Measurements from ENCODE around the gene LIMCH1. TPM values are rescaled to one million over a fixed set of nuclear protein-coding genes. Genes with fewer than 3 reads are reported as not detected.

The LIMCH1 gene
- total RNA-seq, 1 donor from 2014 or later = not detected

- Mint-ChIP-seq H3K4me1 (no peaks in the 10 kb centered on the region), H3K36me3 (ENCODE audit: low read depth) (no peaks in the 10 kb centered on the region), H3K27me3 (peaks cover 6% of the 10 kb centered on the region), H3K4me3 (no peak overlapping the region), H3K9me3 (no peaks in the 10 kb centered on the region), H3K27ac (no peak overlapping the region)
- DNase-seq = no peak
- intact Hi-C loops (cut with micrococcal nuclease) = no loop called here
- no peak for ATAC-seq (ENCODE audit: low read depth)
- POLR2A ChIA-PET = no interaction called here
- CTCF ChIA-PET = no interaction called here
- TF ChIP-seq, protein P1, sequence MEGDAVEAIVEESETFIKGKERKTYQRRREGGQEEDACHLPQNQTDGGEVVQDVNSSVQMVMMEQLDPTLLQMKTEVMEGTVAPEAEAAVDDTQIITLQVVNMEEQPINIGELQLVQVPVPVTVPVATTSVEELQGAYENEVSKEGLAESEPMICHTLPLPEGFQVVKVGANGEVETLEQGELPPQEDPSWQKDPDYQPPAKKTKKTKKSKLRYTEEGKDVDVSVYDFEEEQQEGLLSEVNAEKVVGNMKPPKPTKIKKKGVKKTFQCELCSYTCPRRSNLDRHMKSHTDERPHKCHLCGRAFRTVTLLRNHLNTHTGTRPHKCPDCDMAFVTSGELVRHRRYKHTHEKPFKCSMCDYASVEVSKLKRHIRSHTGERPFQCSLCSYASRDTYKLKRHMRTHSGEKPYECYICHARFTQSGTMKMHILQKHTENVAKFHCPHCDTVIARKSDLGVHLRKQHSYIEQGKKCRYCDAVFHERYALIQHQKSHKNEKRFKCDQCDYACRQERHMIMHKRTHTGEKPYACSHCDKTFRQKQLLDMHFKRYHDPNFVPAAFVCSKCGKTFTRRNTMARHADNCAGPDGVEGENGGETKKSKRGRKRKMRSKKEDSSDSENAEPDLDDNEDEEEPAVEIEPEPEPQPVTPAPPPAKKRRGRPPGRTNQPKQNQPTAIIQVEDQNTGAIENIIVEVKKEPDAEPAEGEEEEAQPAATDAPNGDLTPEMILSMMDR (IDR thresholded peaks at IDR 0.05) = no peak
Observed at GRCh38 chr4:41613821-41614220, 75.9 kb downstream of the LIMCH1 start.

DNA sequence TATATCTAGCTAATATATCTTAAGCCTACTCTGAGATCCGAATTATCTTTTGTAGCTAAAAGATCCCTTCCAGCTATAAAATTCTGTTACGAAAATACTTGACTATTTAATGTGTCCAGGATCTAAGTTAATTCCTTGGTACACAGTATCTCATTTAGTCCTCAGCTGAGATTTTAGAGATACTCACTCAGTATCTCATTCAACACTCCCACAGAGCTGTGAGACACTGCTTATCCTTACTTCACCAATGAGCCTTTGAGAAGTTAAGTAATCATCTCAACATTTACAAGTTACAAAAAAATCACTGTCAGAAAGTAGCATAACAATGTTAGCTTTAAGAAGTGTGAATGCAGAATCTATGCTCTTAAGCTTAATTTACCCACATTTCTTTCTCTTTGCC lies 76.6 kb downstream of the LIMCH1 start:
- Mint-ChIP-seq H3K27ac (no peak overlapping the region), H3K4me1 (no peaks in the 10 kb centered on the region), H3K27me3 (peaks cover 6% of the 10 kb centered on the region), H3K9me3 (no peaks in the 10 kb centered on the region), H3K4me3 (no peak overlapping the region), H3K36me3 (ENCODE audit: low read depth) (no peaks in the 10 kb centered on the region)
- intact Hi-C loops (cut with micrococcal nuclease) = no loop called here
- CTCF ChIA-PET = no interaction called here
- DNase-seq (no peak), ATAC-seq (ENCODE audit: low read depth) (no peak)
- TF ChIP-seq, protein P1 (IDR thresholded peaks at IDR 0.05) = no peak
- POLR2A ChIA-PET = no interaction called here

GRCh38 chr4:41619161-41619560 lies 81.2 kb downstream of the LIMCH1 start:
- peaks cover 5% of the 10 kb centered on the region for H3K27me3 Mint-ChIP-seq
- POLR2A ChIA-PET = no interaction called here
- no peak for ATAC-seq (ENCODE audit: low read depth)

DNA sequence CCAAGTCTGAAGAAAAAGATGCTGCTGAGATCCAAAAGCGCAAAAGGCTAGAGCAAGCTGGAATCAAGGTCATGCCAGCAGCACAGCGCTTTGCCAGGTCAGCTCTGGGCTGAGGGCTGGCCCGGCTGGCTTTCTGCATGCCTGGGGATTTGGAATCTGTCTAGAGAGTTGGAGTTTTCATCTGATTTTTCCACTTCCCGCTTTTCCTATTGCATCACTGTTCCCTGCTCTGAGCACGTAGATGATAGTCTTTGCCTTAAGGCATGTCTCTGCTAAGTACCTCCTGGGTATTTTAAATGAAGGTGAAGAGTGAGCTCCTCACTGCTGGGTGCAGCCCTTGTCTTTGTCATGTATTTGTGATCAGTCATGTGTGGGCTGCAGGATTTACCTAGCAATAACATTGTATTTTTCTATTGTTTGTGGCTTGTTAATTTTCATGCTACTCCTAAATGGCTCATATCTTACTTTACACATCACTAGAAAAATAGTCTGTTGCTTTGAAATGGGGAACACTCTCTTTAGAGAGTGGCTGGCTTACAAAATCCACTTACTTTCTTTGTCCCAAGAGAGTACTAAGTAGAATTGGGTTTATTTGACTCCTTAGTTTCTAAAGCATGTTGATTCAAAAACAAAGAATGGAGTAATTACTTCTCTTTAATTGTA lies 82.8 kb downstream of the LIMCH1 start:
- CTCF ChIA-PET = no interaction called here
- POLR2A ChIA-PET = no interaction called here
- H3K27me3 Mint-ChIP-seq = peaks cover 2% of the 10 kb centered on the region
- no peak overlapping the region for H3K27ac Mint-ChIP-seq
- H3K9me3 Mint-ChIP-seq = no peaks in the 10 kb centered on the region
- ATAC-seq (ENCODE audit: low read depth) (no peak), DNase-seq (no peak)
- H3K36me3 Mint-ChIP-seq (ENCODE audit: low read depth) = no peaks in the 10 kb centered on the region
- intact Hi-C loops (cut with micrococcal nuclease) = no loop called here
- no peaks in the 10 kb centered on the region for H3K4me1 Mint-ChIP-seq
- TF ChIP-seq, protein P1 (IDR thresholded peaks at IDR 0.05) = no peak
- H3K4me3 Mint-ChIP-seq = no peak overlapping the region

More at GRCh38 chr4:41619161-41619560, 81.2 kb downstream of the LIMCH1 start:
- H3K9me3 Mint-ChIP-seq = no peaks in the 10 kb centered on the region
- intact Hi-C loops (cut with micrococcal nuclease) = no loop called here
- H3K4me3 Mint-ChIP-seq = no peak overlapping the region
- H3K36me3 Mint-ChIP-seq (ENCODE audit: low read depth) = no peaks in the 10 kb centered on the region
- H3K27ac Mint-ChIP-seq = no peak overlapping the region
- CTCF ChIA-PET = no interaction called here
- TF ChIP-seq, protein P1 (IDR thresholded peaks at IDR 0.05) = no peak
- DNase-seq = no peak
- H3K4me1 Mint-ChIP-seq = no peaks in the 10 kb centered on the region

DNA sequence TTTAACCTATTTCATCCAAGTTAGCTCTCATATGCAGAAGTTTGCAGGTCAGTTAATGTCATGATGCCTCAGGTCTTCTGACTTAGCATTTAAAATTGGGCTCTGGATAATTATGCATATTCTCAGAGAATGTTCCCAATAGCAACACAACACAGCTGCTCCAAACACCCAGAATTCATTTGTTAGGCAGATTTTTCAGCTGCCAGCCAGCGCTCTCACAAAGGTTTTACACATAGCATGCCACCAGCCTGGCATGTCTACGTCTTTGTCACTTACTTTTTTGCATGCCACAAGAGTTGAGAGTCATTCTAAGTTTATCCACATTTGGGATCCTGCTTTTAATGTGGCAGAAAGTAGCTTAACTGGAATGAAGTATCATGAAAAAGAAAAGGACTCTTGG lies 84.8 kb downstream of the LIMCH1 start:
- no peaks in the 10 kb centered on the region for H3K9me3 Mint-ChIP-seq
- H3K4me1 Mint-ChIP-seq = no peaks in the 10 kb centered on the region
- H3K4me3 Mint-ChIP-seq = no peak overlapping the region
- ATAC-seq (ENCODE audit: low read depth) (no peak), DNase-seq (no peak)
- H3K36me3 Mint-ChIP-seq (ENCODE audit: low read depth) = no peaks in the 10 kb centered on the region
- intact Hi-C loops (cut with micrococcal nuclease) = no loop called here
- ChIA-PET POLR2A (no interaction called here), CTCF (no interaction called here)
- peaks cover 2% of the 10 kb centered on the region for H3K27me3 Mint-ChIP-seq
- H3K27ac Mint-ChIP-seq = no peak overlapping the region
- TF ChIP-seq, protein P1 (IDR thresholded peaks at IDR 0.05) = no peak
